ENCODE results near the gene SLC5A11.

DNA sequence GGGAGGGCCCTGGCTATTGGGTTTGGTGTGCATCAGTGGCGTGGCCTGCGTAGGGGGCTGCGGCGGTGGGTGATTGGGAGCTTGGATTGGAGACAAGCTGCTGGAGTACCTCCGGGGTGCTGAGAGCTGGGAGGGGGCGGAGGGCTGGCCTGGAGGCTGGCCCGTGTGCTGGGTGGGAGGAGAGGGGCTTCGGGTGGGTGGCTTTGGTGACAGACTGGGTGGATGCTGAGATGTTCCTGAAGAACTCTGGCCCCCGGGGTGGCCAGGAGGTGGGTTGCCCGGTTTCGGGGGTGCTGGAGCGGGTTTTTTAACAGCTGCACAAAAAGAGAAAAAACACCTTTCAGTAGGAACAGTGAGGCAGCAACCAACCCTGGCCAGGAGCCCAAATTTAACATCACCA, 85.3 kb downstream of the SLC5A11 start:
- TF ChIP-seq, protein P1, sequence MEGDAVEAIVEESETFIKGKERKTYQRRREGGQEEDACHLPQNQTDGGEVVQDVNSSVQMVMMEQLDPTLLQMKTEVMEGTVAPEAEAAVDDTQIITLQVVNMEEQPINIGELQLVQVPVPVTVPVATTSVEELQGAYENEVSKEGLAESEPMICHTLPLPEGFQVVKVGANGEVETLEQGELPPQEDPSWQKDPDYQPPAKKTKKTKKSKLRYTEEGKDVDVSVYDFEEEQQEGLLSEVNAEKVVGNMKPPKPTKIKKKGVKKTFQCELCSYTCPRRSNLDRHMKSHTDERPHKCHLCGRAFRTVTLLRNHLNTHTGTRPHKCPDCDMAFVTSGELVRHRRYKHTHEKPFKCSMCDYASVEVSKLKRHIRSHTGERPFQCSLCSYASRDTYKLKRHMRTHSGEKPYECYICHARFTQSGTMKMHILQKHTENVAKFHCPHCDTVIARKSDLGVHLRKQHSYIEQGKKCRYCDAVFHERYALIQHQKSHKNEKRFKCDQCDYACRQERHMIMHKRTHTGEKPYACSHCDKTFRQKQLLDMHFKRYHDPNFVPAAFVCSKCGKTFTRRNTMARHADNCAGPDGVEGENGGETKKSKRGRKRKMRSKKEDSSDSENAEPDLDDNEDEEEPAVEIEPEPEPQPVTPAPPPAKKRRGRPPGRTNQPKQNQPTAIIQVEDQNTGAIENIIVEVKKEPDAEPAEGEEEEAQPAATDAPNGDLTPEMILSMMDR (IDR thresholded peaks at IDR 0.05): no peak
- no peak for TF ChIP-seq POLR2AphosphoS5 (IDR thresholded peaks at IDR 0.05)

All from prostate gland (tissue), 2 donors.